PC-9 (cell line): ENCODE data around the gene SIGLEC9. TPM values are rescaled to one million over a fixed set of nuclear protein-coding genes. Genes with fewer than 3 reads are reported as not detected.

Experiments
- BruUV-seq: library from RNA; stranded (reverse); fragments of 400-500 nt; replicated peaks from 2 replicates; lab custom pipeline; 2021; lab: Mats Ljungman, UMichigan
- CTCF ChIA-PET: fragments of 300-600 bp; sonication (Branson Sonifier 250); formaldehyde crosslinking; loops from one replicate; lab custom pipeline; 2022; ENCODE audit warnings: antibody characterized with exemption; lab: Charles Lee
- POLR2A ChIA-PET: fragments of 300-600 bp; sonication (Branson Sonifier 250); formaldehyde crosslinking; loops from one replicate; lab custom pipeline; 2022; ENCODE audit warnings: antibody characterized with exemption; ENCODE audit not compliant: unreplicated experiment; lab: Charles Lee
- DNase-seq, 2 experiments: peaks; one replicate each; pipeline versions ENCODE4 v3.0.0 to v3.0.0-alpha.2; 2015 to 2022; ENCODE audit warnings: mixed read lengths in 1 of 2
- H2AFZ ChIP-seq: fragments of 200-600 bp; sonication (generic); 2 replicates; pipeline ENCODE4 v1.8.1; 2017; ENCODE audit warnings: antibody characterized with exemption
- H3F3A ChIP-seq: fragments of 200-600 bp; sonication (generic); 2 replicates; pipeline ENCODE4 v1.8.1; 2017; ENCODE audit warnings: antibody characterized with exemption, mild to moderate bottlenecking, low read depth; ENCODE audit not compliant: insufficient read depth
- H3K27ac ChIP-seq: fragments of 200-600 bp; sonication (generic); 2 replicates; pipeline ENCODE4 v1.6.1; 2016; ENCODE audit warnings: mixed run types
- H3K27me3 ChIP-seq: fragments of 200-600 bp; sonication (generic); 2 replicates; pipeline ENCODE4 v1.6.1; 2016; ENCODE audit warnings: low read depth, mixed run types; ENCODE audit not compliant: insufficient read depth
- H3K36me3 ChIP-seq: fragments of 200-600 bp; sonication (generic); 2 replicates; pipeline ENCODE4 v1.6.1; 2016; ENCODE audit warnings: low read depth, mixed run types
- H3K4me1 ChIP-seq: fragments of 200-600 bp; sonication (generic); replicated peaks from 2 replicates; pipeline ENCODE4 v1.6.1; 2016; ENCODE audit warnings: mixed run types; ENCODE audit not compliant: insufficient read depth
- H3K4me2 ChIP-seq: fragments of 200-600 bp; sonication (generic); 2 replicates; pipeline ENCODE4 v1.6.1; 2017; ENCODE audit warnings: mixed run types
- H3K4me3 ChIP-seq: fragments of 200-600 bp; sonication (generic); 2 replicates; pipeline ENCODE4 v1.6.1; 2016; ENCODE audit warnings: mixed run types
- H3K79me2 ChIP-seq: fragments of 200-600 bp; sonication (generic); 2 replicates; pipeline ENCODE4 v1.6.1; 2017; ENCODE audit warnings: low read depth, mixed run types
- H3K9me2 ChIP-seq: fragments of 200-600 bp; sonication (generic); 2 replicates; pipeline ENCODE4 v1.8.1; 2017; ENCODE audit warnings: mild to moderate bottlenecking; ENCODE audit not compliant: insufficient read depth
- H3K9me3 ChIP-seq: fragments of 200-600 bp; sonication (generic); 2 replicates; pipeline ENCODE4 v1.8.1; 2016; ENCODE audit warnings: low read depth; ENCODE audit not compliant: insufficient read depth
- H4K20me1 ChIP-seq: fragments of 200-600 bp; sonication (generic); 2 replicates; pipeline ENCODE4 v1.8.1; 2017; ENCODE audit not compliant: insufficient read depth
- CTCF ChIP-seq: fragments of 200-600 bp; sonication (generic); conservative IDR thresholded peaks from 2 replicates; pipeline ENCODE4 v1.6.1; 2017; ENCODE audit warnings: mixed run types, antibody characterized with exemption, mild to moderate bottlenecking, moderate library complexity
- EZH2 ChIP-seq: fragments of 200-600 bp; sonication (generic); IDR thresholded peaks from 2 replicates; pipeline ENCODE4 v1.8.0; 2017; ENCODE audit warnings: antibody characterized with exemption, low read depth
- intact Hi-C: fragments of 100-400 bp; cut with micrococcal nuclease; formaldehyde crosslinking; loops from one replicate; pipeline ENCODE4 v1.10.0; 2022; ENCODE audit not compliant: unreplicated experiment
- total RNA-seq: library from RNA; stranded (reverse); gene quantifications from 2 replicates; pipeline ENCODE4 v1.2.3, GENCODE V29; 2021

Gene SIGLEC9
- total RNA-seq, 1 experiment from 2014 or later, result not detected

- no peaks in the 10 kb centered on the region for H3K9me2 ChIP-seq
- H3K4me3 ChIP-seq, result no peak overlapping the region
- POLR2A ChIA-PET, result no interaction called here
- TF ChIP-seq CTCF (no peak), EZH2 (no peak)
- H3K27ac ChIP-seq, result no peak overlapping the region
- H3K36me3 ChIP-seq, result no peaks in the 10 kb centered on the region
- no peak overlapping the region for H2AFZ ChIP-seq
- intact Hi-C loops, result no loop called here
- CTCF ChIA-PET, result no interaction called here
- H3K9me3 ChIP-seq, result peaks cover 14% of the 10 kb centered on the region
- no peak for DNase-seq
- H3K79me2 ChIP-seq, result no peaks in the 10 kb centered on the region
- no TSS peak for BruUV-seq
- no peaks in the 10 kb centered on the region for H4K20me1 ChIP-seq
- no peaks in the 10 kb centered on the region for H3K4me1 ChIP-seq
- no peaks in the 10 kb centered on the region for H3F3A ChIP-seq
- H3K27me3 ChIP-seq, result peaks cover 69% of the 10 kb centered on the region
- no peak overlapping the region for H3K4me2 ChIP-seq
These were observed 46.6 kb upstream of the SIGLEC9 start for GRCh38 chr19:51078104-51078503.

- H3K27ac ChIP-seq, result no peak overlapping the region
- peaks cover 8% of the 10 kb centered on the region for H3K9me3 ChIP-seq
- CTCF ChIA-PET, result no interaction called here
- no peaks in the 10 kb centered on the region for H3K79me2 ChIP-seq
- POLR2A ChIA-PET, result no interaction called here
- TF ChIP-seq CTCF, result no peak
- no peak for TF ChIP-seq EZH2
- H3K4me1 ChIP-seq, result no peaks in the 10 kb centered on the region
- intact Hi-C loops, result no loop called here
- no peak for DNase-seq
- no peak overlapping the region for H3K4me3 ChIP-seq
- H4K20me1 ChIP-seq, result no peaks in the 10 kb centered on the region
- H3K36me3 ChIP-seq, result no peaks in the 10 kb centered on the region
- H3K9me2 ChIP-seq, result no peaks in the 10 kb centered on the region
- H3K27me3 ChIP-seq, result peaks cover 67% of the 10 kb centered on the region
- no peaks in the 10 kb centered on the region for H3F3A ChIP-seq
- H3K4me2 ChIP-seq, result no peak overlapping the region
- no peak overlapping the region for H2AFZ ChIP-seq
- no TSS peak for BruUV-seq
These were observed 46.0 kb upstream of the SIGLEC9 start for GRCh38 chr19:51078731-51079130.

GRCh38 chr19:51079481-51080110, 45.1 kb upstream of the SIGLEC9 start:
- H2AFZ ChIP-seq, result no peak overlapping the region
- no peak for TF ChIP-seq CTCF
- TF ChIP-seq EZH2, result no peak
- H3K4me2 ChIP-seq, result no peak overlapping the region
- CTCF ChIA-PET, result no interaction called here
- no TSS peak for BruUV-seq
- H3K9me2 ChIP-seq, result no peaks in the 10 kb centered on the region
- no peaks in the 10 kb centered on the region for H3K9me3 ChIP-seq
- intact Hi-C loops, result no loop called here
- no peaks in the 10 kb centered on the region for H4K20me1 ChIP-seq
- H3F3A ChIP-seq, result no peaks in the 10 kb centered on the region
- DNase-seq, result no peak
- no peak overlapping the region for H3K4me3 ChIP-seq
- H3K79me2 ChIP-seq, result no peaks in the 10 kb centered on the region
- no peaks in the 10 kb centered on the region for H3K4me1 ChIP-seq
- H3K27me3 ChIP-seq, result peaks cover 58% of the 10 kb centered on the region
- POLR2A ChIA-PET, result no interaction called here
- H3K36me3 ChIP-seq, result no peaks in the 10 kb centered on the region
- H3K27ac ChIP-seq, result no peak overlapping the region
